ENCODE measurements around the gene ECE2.
"Not testable (repeated sequence)": the region's sequence is repeated elsewhere in the genome, so short reads cannot be mapped to it uniquely, and the experiment has no call there.

The ECE2 gene

GRCh38 chr3:184240384-184241140 is 35.3 kb upstream of the ECE2 start:
- no peak for DNase-seq

DNA sequence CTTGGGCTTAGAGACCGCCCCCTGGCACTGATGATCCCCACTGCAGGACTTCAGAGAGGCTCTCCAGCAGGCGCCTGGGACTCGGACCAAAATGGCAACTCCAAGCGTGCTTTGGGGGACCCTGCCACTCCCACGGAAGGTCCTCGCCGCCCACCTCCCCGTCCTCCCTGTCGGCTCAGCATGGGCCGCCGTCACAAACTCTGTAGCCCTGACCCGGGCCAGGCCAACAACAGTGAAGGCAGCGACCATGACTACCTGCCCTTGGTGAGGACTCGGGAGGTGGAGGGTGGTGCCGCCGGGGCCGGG is 34.7 kb upstream of the ECE2 start:
- DNase-seq, result no peak

DNA sequence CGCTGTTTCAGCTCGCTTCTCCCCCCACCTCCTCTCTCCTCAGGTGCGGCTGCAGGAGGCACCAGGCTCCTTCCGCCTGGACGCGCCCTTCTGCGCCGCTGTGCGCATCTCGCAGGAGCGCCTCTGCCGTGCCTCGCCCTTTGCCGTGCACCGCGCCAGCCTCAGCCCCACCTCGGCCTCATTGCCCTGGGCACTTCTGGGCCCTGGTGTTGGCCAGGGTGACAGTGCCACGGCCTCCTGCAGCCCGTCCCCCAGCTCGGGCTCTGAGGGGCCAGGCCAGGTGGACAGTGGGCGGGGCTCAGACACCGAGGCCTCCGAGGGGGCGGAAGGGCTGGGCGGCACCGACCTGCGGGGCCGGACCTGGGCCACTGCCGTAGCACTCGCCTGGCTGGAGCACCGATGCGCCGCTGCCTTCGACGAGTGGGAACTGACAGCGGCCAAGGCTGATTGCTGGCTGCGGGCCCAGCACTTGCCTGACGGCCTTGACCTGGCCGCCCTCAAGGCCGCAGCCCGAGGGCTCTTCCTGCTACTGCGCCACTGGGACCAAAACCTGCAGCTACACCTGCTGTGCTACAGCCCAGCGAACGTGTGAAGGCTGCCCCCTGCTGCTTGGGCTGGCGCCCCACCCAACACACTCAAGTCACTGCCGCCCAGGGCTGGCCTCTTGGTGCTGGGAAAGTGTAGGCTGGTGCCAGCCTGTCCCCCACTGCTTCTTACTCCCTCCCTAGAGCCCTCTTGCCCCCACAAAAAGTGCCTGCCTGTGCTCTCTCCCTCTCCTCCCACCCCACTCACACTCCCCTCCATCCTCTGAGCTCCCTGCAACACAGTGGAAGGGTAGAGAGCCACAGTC is 34.1 kb upstream of the ECE2 start:
- DNase-seq, result no peak

DNA sequence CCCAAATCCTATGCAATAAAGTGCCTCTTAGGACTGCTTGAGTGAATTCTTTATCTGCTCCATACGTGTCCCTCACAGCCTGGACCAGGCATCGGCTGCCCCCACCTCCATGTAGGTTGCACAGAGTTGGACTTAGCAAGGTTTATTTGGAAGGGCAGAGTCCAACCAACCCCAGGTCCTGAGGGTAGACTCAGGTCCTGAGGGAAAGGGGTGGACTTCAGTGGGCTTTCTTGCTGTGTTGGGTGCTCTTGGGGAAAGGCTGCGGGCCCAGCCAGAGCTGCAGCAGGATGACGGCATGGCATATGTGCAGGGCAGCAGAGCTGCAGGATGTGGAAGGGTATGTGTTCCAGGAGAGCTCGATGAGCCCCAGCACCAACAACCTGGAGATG is 33.5 kb upstream of the ECE2 start:
- no peak for DNase-seq

DNA sequence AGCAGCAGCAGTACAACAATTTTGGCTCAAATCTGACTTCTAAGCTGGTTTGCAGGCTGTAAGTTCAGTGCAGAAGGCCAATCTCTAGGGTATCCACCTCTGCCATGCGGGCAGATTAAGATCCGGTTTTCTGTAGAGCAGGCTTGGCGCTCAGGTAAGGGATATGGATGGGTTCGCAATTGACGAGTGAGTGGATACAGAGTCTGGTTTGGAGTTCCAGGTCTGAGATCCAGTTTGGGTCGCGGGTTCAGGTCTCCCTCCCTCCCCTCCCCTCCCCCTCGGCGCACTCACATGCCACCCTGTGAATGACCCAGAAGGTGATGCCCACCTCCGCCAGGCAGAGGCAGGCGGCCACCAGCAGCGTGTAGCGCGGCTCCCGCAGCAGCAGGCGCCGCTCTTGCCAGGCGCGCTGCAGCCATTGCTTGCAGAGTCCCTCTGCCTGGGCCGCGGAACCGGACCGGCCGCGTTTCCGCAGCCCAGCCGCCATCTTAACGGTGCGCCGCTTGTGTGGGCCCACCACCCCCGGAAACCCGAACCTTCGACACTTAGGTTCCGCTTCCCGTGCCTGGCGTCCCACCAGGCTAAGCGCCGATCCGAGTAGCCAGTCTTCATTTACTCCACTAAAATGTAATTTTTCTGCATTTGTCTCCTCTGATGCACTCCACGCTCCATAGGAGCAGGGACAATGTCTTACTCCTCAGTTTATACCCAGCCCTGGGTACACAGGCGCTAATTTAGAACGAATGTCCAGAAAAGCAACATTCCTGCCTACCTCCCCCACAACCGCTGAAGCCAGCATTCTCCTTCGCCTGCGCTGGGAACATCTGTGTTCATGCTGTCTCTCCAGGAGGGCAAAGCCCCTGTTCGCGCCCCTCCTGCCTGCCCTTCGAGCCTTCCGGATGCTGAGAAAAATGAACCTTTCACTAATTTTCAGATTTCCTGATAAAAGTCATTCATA is 27.1 kb upstream of the ECE2 start, which contains the start of gene ALG3:
Gene ALG3, minus strand, starts transcription at position 509 of the 958 bp plus-strand sequence. Its CDS starts 22 bp downstream, at position 487.
- DNase-seq, result peak; percentile 89

DNA sequence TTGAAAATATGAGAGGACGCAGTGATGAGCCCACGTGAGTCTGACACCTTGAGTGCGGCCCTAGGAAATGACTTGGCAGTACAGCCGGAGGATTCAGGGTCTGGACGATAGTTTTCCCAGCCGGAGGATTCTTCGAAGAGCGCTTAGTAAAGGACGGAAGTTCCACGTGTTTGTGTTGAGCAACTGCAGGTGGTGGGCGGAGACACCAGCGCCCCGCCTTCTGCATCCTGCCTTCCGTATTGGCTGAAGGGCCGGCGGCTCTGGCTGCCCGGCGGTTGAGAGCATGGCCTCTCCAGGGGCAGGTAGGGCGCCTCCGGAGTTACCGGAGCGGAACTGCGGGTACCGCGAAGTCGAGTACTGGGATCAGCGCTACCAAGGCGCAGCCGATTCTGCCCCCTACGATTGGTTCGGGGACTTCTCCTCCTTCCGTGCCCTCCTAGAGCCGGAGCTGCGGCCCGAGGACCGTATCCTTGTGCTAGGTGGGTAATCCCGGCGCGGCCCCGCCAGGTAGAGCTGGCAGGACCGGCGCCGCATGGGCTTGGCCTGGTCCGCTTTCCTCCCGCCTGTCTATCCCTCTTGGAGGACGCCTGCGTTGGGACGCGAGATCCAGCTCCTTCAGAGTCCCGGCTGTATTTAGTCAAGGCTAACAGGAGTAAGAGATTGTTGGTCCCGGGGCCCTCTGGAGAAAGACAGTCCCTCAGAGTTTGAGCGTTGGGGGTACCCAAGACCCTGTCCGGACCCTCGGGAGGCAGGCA is 26.2 kb upstream of the ECE2 start, which contains the start of gene EEF1AKMT4:
Gene EEF1AKMT4, plus strand, starts transcription at position 261 of the 755 bp plus-strand sequence. Its CDS starts 23 bp downstream, at position 284.
- peak; percentile 96 for DNase-seq

DNA sequence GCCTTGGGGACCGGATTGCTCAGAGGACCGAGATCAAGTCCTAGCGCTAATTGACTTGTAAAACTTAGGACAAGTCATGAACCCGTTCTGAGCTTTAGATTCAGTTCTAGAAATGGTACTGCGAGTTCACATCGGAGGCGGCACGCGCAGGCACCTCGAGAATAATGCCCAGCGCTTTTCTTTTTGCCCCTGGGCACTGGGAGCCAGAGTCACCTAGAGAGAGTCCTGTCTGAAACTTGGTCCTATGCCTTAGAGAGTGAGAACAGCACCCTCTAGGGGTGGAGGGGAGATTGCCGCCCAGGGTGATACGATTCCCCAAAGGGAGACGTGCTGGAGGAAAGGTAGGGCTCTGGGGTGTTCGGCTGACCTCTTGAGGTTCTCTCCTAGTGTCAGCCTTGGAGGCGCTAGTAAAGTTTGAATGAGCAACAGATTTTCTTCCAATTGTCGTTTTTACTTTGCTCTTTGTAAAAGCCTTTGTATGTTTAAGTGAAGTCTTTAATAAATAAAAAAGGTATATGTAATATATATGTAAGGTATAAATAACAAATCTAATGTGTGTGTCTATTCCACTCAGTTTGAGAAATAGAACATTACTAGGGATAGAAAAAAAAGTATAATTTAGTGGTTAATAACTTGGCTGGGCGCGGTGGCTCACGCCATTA is 25.5 kb upstream of the ECE2 start:
- DNase-seq, result peak; percentile 69

GRCh38 chr3:184255291-184256039 is 20.4 kb upstream of the ECE2 start:
- DNase-seq, result no peak

GRCh38 chr3:184257083-184257915 is 18.5 kb upstream of the ECE2 start:
- no peak for DNase-seq

- no peak for DNase-seq
These were observed 16.9 kb upstream of the ECE2 start for GRCh38 chr3:184258926-184259325.

DNA sequence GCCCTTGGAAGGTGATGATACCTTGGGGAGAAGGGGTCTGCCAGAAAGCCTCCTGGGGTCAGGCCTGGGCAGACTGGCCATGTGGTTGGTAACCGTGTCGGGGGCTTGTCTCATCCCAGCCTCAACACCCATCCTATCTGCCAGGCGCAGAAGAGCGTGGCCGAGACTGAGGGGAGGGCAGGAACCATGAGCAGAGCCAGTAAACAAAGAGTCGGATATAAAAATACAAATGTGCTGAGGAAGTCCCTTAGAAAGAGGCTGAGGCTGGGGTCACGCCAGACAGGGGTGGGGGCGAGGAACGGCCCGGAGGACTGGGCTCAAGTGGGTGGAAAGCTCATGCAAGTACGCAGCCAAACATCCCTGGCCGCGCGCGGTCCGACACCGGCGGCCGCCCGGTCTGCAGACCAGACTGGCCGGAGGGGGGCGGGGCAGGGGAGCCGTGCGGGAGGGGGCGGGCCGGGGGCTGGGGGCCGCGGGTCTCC is 16.4 kb upstream of the ECE2 start:
- DNase-seq, result no peak

DNA sequence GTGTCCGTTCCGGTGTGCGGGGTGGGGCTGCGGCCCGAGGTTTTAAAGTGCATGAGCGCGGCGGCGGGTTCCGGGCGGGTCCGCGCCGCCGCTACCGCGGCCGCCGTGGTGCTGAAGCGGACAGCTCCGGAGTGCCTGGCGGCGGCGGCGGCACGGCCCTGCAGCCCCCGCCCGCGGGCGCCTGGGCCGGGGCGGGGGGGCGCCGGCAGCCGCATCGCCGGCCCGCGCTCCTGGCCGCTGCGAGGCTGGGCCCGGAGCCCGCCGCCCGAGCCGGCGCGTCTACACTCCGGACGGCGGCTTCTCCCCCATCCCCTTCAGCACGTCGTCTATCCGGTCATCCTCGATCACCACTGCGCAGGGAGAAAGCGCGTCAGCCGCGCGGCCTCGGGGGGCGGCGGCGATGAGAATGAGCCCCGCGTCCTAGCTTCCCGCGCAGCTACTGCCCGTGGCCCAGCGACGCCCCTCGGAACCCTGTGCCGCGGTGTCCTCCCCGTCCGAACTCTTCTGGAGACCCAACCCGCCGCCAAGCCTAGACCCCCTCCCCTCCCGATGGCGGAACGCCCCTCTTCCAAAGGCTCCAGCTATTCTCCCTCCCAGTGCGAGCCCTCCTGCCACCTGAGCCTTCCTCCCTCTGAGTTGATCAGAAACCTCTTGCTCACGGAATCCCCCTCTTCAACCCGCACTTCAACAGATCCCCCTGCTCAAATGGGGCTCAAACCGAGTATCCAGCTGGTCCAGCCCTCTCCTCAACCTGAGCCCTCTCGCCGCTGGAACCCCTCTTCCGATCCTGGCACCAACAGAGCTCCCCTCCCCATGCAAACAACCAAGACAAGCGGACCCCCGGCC is 15.7 kb upstream of the ECE2 start:
- DNase-seq, result no peak

DNA sequence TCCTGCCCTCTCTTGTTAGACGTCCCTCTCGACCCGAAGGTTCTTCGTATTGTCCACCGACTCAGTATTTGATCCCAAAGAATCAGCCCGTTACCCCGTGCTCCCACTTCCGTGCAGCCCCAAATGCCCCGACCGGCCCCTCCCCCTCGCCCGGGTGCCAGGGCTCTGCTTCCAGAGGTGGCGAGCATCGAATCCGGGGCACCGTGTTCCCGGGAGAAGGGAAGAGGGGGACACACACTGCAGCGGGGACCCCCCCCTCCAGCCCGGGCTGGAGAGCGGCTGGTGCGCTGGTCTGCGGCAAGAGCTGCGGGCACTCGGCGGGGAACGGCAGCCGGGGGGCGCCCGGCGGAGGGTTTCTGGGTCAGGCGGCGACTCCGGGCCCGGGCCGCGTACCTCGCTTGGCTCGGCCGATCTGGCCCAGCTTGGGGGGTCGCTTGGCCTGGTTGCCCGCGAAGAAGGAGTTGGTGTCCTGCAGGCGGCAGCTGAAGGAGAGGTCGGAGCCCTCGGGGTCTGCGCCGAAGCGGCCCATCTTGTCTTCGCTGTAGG is 15.0 kb upstream of the ECE2 start:
- DNase-seq, result no peak

- DNase-seq, result peak; percentile 44
These were observed 14.5 kb upstream of the ECE2 start, which contains the start of gene CAMK2N2 for GRCh38 chr3:184261270-184261853. Gene CAMK2N2 (minus strand): TSS chr3:184261553. CDS start chr3:184261285, 268 bp downstream.

- no peak for DNase-seq
These were observed 13.7 kb upstream of the ECE2 start for GRCh38 chr3:184261854-184262763.

GRCh38 chr3:184262764-184263179 is 13.1 kb upstream of the ECE2 start:
- no peak for DNase-seq

- not testable (repeated sequence) for DNase-seq
These were observed 8.6 kb upstream of the ECE2 start for GRCh38 chr3:184267249-184267648.
